Measurements from ENCODE around the gene ATRIP. TPM values are rescaled to one million over a fixed set of nuclear protein-coding genes. Genes with fewer than 3 reads are reported as not detected.

ATRIP gene
- total and polyA plus RNA-seq, 7 donors = 1.8 to 9.4 (median 5.1) TPM

DNA sequence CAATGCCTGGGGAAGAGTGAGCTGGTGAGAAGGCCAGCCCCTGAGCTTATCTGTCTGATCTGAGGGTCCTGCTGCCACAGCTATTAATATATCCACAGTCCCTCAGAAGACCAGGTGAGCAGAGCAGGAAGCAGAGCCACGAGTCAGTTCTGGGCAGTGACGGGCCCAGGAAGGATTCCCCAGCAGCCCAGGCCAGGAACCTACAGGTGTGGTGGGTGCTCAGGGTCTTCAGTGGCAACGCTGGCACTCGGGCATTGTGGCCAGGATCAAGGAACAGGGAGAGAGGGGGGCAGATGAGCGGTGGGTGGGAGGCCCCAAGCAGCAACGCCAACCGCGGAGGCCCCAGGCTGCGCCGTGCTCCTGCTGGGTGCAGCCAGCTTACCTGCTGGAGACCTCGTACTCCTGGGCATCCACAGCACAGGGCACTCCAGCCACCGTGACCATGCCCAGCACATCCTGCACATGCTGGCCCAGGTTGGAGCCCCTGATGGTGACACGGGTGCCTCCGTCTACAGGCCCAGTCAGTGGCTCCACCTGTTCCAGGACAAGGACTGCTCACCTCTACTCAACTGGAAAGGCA is 28.9 kb upstream of the ATRIP start:
- no peak for DNase-seq
- intact Hi-C loops (cut with DNase I) = no loop called here
- Histone ChIP-seq H3K27me3 (no peaks in the 10 kb centered on the region), H3K9me3 (no peaks in the 10 kb centered on the region), H3K4me3 (no peak overlapping the region), H3K36me3 (peaks cover 25 to 85% (median 64%) of the 10 kb centered on the region in 4 donors), H3K27ac (peak overlapping the region in 1 of 4 donors; percentile 55), H3K4me1 (peaks cover 1 to 38% (median 27%) of the 10 kb centered on the region in 4 donors)
- TF ChIP-seq EP300 (IDR thresholded peaks at IDR 0.05) = no peak
- WGBS, 2 donors = 94% methylated on average over 14 of the region's 14 CpGs

GRCh38 chr3:48418140-48418539 is 28.4 kb upstream of the ATRIP start:
- peaks cover 24 to 81% (median 59%) of the 10 kb centered on the region in 4 donors for H3K36me3 ChIP-seq
- H3K4me1 ChIP-seq = peaks cover 3 to 39% (median 30%) of the 10 kb centered on the region in 4 donors
- 93 to 94% methylated on average over 17 of the region's 17 CpGs for WGBS, 2 donors
- no peak overlapping the region for H3K4me3 ChIP-seq
- no peak overlapping the region for H3K27ac ChIP-seq
- H3K9me3 ChIP-seq = no peaks in the 10 kb centered on the region
- TF ChIP-seq POLR2A (IDR thresholded peaks at IDR 0.05) = no peak
- no peak for TF ChIP-seq POLR2AphosphoS5 (IDR thresholded peaks at IDR 0.05)
- TF ChIP-seq, protein P1, sequence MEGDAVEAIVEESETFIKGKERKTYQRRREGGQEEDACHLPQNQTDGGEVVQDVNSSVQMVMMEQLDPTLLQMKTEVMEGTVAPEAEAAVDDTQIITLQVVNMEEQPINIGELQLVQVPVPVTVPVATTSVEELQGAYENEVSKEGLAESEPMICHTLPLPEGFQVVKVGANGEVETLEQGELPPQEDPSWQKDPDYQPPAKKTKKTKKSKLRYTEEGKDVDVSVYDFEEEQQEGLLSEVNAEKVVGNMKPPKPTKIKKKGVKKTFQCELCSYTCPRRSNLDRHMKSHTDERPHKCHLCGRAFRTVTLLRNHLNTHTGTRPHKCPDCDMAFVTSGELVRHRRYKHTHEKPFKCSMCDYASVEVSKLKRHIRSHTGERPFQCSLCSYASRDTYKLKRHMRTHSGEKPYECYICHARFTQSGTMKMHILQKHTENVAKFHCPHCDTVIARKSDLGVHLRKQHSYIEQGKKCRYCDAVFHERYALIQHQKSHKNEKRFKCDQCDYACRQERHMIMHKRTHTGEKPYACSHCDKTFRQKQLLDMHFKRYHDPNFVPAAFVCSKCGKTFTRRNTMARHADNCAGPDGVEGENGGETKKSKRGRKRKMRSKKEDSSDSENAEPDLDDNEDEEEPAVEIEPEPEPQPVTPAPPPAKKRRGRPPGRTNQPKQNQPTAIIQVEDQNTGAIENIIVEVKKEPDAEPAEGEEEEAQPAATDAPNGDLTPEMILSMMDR (IDR thresholded peaks at IDR 0.05) = no peak
- TF ChIP-seq EP300 (IDR thresholded peaks at IDR 0.05) = no peak
- no peaks in the 10 kb centered on the region for H3K27me3 ChIP-seq
- no peak for DNase-seq
- intact Hi-C loops (cut with DNase I) = no loop called here

DNA sequence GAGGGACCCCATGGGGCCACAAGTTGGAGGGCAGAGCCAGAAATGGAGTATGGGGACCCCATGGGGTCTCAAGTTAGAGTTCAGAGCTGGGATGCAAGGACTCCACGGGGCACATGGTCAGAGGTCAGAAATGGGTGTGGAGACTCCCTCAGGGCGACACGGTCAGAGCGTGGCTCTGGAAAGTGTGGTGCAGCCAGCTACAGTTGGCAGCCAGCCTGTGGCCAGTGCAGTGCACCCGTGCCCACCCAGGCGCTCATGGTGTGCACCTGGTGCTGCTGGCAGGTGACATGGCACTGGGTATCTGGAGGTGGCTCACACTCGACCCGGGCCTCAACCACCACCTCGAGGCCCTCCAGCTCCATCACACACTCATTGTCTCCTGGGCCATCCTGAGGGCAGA is 27.9 kb upstream of the ATRIP start:
- H3K4me3 ChIP-seq = no peak overlapping the region
- WGBS, 2 donors = 83 to 93% methylated on average over 9 of the region's 9 CpGs
- H3K27ac ChIP-seq = no peak overlapping the region
- DNase-seq = no peak
- H3K9me3 ChIP-seq = no peaks in the 10 kb centered on the region
- intact Hi-C loops (cut with DNase I) = no loop called here
- H3K4me1 ChIP-seq = peaks cover 4 to 39% (median 33%) of the 10 kb centered on the region in 4 donors
- no peak for TF ChIP-seq EP300 (IDR thresholded peaks at IDR 0.05)
- peaks cover 24 to 83% (median 58%) of the 10 kb centered on the region in 4 donors for H3K36me3 ChIP-seq
- H3K27me3 ChIP-seq = no peaks in the 10 kb centered on the region

GRCh38 chr3:48419149-48419548 is 27.4 kb upstream of the ATRIP start:
- Histone ChIP-seq H3K36me3 (peaks cover 24 to 83% (median 58%) of the 10 kb centered on the region in 4 donors), H3K27me3 (no peaks in the 10 kb centered on the region), H3K4me3 (no peak overlapping the region), H3K27ac (no peak overlapping the region), H3K4me1 (peaks cover 4 to 39% (median 35%) of the 10 kb centered on the region in 4 donors), H3K9me3 (no peaks in the 10 kb centered on the region)
- no peak for DNase-seq
- TF ChIP-seq EP300 (IDR thresholded peaks at IDR 0.05) = no peak
- no peak for TF ChIP-seq POLR2AphosphoS5 (IDR thresholded peaks at IDR 0.05)
- TF ChIP-seq POLR2A (IDR thresholded peaks at IDR 0.05) = no peak
- TF ChIP-seq, protein P1 (IDR thresholded peaks at IDR 0.05) = no peak
- intact Hi-C loops (cut with DNase I) = no loop called here
- 91 to 93% methylated on average over 9 of the region's 9 CpGs for WGBS, 2 donors

DNA sequence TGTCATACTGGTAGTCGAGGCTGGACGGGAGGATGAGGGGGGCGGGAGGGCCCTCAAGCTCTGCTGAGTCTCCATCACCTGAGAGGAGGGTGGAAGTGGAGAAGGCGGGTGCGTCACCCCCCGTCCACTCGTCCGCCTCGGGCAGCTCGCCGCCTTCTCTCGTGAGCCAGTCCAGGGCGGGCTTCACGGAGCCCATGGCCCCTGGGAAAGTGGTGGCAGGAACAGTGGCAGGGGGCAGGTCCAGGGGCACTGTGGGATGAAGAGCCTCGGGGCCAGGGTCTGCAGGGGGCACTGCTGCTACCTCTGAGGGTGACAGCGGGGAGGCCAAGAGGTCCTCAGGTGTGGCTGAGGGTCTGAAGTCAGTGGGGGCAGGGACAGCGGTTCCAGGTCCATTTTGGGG is 26.9 kb upstream of the ATRIP start:
- no peak for TF ChIP-seq POLR2AphosphoS5 (IDR thresholded peaks at IDR 0.05)
- TF ChIP-seq EP300 (IDR thresholded peaks at IDR 0.05) = no peak
- TF ChIP-seq, protein P1 (IDR thresholded peaks at IDR 0.05) = no peak
- no peak for TF ChIP-seq POLR2A (IDR thresholded peaks at IDR 0.05)
- no peaks in the 10 kb centered on the region for H3K9me3 ChIP-seq
- DNase-seq = no peak
- intact Hi-C loops (cut with DNase I) = no loop called here
- H3K27me3 ChIP-seq = no peaks in the 10 kb centered on the region
- H3K27ac ChIP-seq = no peak overlapping the region
- peaks cover 22 to 78% (median 56%) of the 10 kb centered on the region in 4 donors for H3K36me3 ChIP-seq
- peaks cover 4 to 39% (median 35%) of the 10 kb centered on the region in 4 donors for H3K4me1 ChIP-seq
- 92 to 94% methylated on average over 17 of the region's 17 CpGs for WGBS, 2 donors
- no peak overlapping the region for H3K4me3 ChIP-seq

GRCh38 chr3:48420561-48420960 is 26.0 kb upstream of the ATRIP start:
- 88 to 89% methylated on average over 14 of the region's 14 CpGs for WGBS, 2 donors
- Histone ChIP-seq H3K4me3 (no peak overlapping the region), H3K4me1 (peaks cover 4 to 40% (median 38%) of the 10 kb centered on the region in 4 donors), H3K9me3 (no peaks in the 10 kb centered on the region), H3K36me3 (peaks cover 13 to 69% (median 47%) of the 10 kb centered on the region in 4 donors), H3K27me3 (no peaks in the 10 kb centered on the region), H3K27ac (no peak overlapping the region)
- no peak for TF ChIP-seq EP300 (IDR thresholded peaks at IDR 0.05)
- TF ChIP-seq POLR2AphosphoS5 (IDR thresholded peaks at IDR 0.05) = no peak
- TF ChIP-seq, protein P1 (IDR thresholded peaks at IDR 0.05) = no peak
- TF ChIP-seq POLR2A (IDR thresholded peaks at IDR 0.05) = no peak
- no peak for DNase-seq
- intact Hi-C loops (cut with DNase I) = no loop called here

Measured in sigmoid colon (tissue), 7 donors.